Testis (tissue), 3 donors: ENCODE data around the gene EP400. TPM values are rescaled to one million over a fixed set of nuclear protein-coding genes. Genes with fewer than 3 reads are reported as not detected.

Source experiments
- DNase-seq: peaks from one replicate; pipeline ENCODE4 v3.0.0-alpha.2; 2019
- H3K27ac ChIP-seq, 2 donors: fragments of 200-600 bp; sonication (generic); one replicate each; pipeline ENCODE4 v1.5.1; 2019
- H3K27me3 ChIP-seq: fragments of 200-600 bp; sonication (generic); one replicate; pipeline ENCODE4 v1.5.1; 2019
- H3K36me3 ChIP-seq: fragments of 200-600 bp; sonication (generic); one replicate; pipeline ENCODE4 v1.5.1; 2017; ENCODE audit warnings: low read depth; ENCODE audit errors: missing control alignments
- H3K4me1 ChIP-seq: fragments of 200-600 bp; sonication (generic); one replicate; pipeline ENCODE4 v1.5.1; 2019
- H3K4me3 ChIP-seq, 2 donors: fragments of 200-600 bp; sonication (generic); one replicate each; pipeline ENCODE4 v1.5.1; 2017 to 2019
- H3K9me3 ChIP-seq: fragments of 200-600 bp; sonication (generic); one replicate; pipeline ENCODE4 v1.5.1; 2017
- POLR2A ChIP-seq: fragments of 450-650 bp; IDR thresholded peaks from one replicate; pipeline ENCODE4 v1.6.1; 2017; ENCODE audit warnings: antibody characterized with exemption, mild to moderate bottlenecking, moderate library complexity
- WGBS, 2 donors: methylation state at CpG; one replicate each; pipeline ENCODE4 v1.1.5; 2018; 5-methylcytosine and 5-hydroxymethylcytosine counted together
- intact Hi-C: fragments of 100-400 bp; cut with DNase I; formaldehyde crosslinking; loops from one replicate; pipeline ENCODE4 v1.15.1; 2023; ENCODE audit warnings: low total_unique reads
- polyA plus RNA-seq: library from polyadenylated mRNA; stranded (reverse); fragments of 350-450 nt; fragmentation: Illumina TruSeq; extraction: RNeasy Lipid Tissue Mini Kit (QIAGEN cat#74804); gene quantifications from one replicate; pipeline ENCODE4 v1.2.3, GENCODE V29; 2014; ENCODE audit warnings: low read depth, low replicate concordance; ENCODE audit not compliant: insufficient read depth
- total RNA-seq, 2 donors: library from RNA; depleted of rRNA; stranded (reverse); fragments of >200 nt; gene quantifications; one replicate each; pipeline ENCODE4 v1.2.3, GENCODE V29; 2016
- TF ChIP-seq, protein P1 (sequence below), 3 experiments: fragments of 450-650 bp in 2 of 3; fragments of 200-600 bp in 1 of 3; sonication (generic) in 1 of 3; IDR thresholded peaks; one replicate each; pipeline ENCODE4 v1.5.1; 2016 to 2019; ENCODE audit warnings: antibody characterized with exemption in 3 of 3, mild to moderate bottlenecking in 2 of 3, moderate library complexity in 1 of 3

The EP400 gene
- total and polyA plus RNA-seq, 3 donors from 2014 or later = 44.2 to 83.0 (median 69.4) TPM

DNA sequence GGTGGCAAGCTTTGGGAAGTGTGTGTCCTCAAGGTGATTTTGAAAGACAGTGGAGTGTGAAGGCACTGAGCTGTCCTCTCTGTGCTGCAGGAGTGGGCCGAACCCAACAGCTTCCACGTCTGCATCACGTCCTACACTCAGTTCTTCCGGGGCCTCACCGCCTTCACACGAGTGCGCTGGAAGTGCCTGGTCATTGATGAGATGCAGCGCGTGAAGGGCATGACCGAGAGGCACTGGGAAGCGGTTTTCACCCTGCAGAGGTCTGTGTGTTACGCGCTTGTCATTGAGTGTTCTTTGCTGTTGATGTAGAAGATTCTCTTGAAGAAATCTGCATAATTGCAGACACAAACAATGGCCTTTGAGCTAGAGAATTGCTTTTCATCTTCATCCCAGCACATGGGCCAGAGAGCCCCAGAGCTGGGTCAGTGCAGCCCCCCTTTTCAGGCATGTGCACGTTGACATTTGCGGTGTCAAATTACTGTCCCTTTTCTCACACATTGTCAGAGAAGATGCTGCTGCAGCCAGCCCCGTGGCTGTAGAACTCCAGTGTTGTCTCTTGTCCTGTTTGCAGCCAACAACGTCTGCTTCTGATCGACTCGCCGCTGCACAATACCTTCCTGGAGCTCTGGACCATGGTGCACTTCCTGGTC is 63.3 kb downstream of the EP400 start:
- Histone ChIP-seq H3K27me3 (no peaks in the 10 kb centered on the region), H3K36me3 (no peaks in the 10 kb centered on the region), H3K4me3 (no peak overlapping the region), H3K4me1 (no peaks in the 10 kb centered on the region), H3K27ac (no peak overlapping the region), H3K9me3 (no peaks in the 10 kb centered on the region)
- DNase-seq = no peak
- TF ChIP-seq, protein P1, sequence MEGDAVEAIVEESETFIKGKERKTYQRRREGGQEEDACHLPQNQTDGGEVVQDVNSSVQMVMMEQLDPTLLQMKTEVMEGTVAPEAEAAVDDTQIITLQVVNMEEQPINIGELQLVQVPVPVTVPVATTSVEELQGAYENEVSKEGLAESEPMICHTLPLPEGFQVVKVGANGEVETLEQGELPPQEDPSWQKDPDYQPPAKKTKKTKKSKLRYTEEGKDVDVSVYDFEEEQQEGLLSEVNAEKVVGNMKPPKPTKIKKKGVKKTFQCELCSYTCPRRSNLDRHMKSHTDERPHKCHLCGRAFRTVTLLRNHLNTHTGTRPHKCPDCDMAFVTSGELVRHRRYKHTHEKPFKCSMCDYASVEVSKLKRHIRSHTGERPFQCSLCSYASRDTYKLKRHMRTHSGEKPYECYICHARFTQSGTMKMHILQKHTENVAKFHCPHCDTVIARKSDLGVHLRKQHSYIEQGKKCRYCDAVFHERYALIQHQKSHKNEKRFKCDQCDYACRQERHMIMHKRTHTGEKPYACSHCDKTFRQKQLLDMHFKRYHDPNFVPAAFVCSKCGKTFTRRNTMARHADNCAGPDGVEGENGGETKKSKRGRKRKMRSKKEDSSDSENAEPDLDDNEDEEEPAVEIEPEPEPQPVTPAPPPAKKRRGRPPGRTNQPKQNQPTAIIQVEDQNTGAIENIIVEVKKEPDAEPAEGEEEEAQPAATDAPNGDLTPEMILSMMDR (IDR thresholded peaks at IDR 0.05) = no peak
- no peak for TF ChIP-seq POLR2A
- intact Hi-C loops = no loop called here
- 83 to 88% methylated on average over 20 of the region's 20 CpGs for WGBS, 2 donors

DNA sequence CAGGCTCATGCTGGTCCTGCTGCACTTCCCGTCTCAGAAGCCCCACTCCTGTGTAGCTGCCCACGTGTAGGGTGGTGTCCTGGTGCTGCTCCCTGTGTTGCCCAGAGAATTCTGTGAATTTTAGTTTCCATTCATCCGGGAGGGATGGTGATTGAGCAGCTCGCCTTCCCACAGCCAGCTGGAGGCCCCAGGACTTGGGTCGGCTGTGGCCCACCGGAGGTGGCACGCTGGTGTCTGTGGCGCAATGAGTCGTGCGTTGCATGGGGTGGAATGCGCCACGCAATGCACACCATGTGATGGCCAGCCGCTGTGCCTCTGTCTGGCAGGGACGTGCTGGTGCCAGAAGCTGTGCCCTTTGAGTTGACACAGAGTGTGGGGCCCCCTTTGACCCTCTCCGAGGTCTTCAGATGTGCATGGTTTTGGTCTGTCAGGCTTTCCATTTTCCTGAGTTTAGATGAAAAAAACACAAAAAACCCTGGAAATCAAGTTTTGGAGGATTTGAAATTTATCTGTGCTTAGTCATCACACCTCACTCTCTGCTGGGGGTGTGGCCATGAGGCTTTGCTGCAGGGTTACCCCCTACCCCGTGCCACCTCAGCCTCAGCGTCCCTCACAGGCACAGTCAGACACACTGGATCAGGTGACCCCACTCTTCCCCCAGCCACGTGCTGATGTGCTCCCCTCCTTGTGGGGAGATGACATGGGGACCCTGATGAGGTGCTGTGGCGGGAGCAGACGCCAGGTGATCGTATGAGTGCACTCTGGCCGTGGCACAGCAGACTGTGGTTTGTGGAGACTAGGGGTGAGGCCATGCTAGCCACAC is 64.6 kb downstream of the EP400 start:
- H3K27ac ChIP-seq = no peak overlapping the region
- H3K27me3 ChIP-seq = no peaks in the 10 kb centered on the region
- no peak overlapping the region for H3K4me3 ChIP-seq
- H3K36me3 ChIP-seq = no peaks in the 10 kb centered on the region
- no peaks in the 10 kb centered on the region for H3K4me1 ChIP-seq
- no peaks in the 10 kb centered on the region for H3K9me3 ChIP-seq
- no peak for TF ChIP-seq POLR2A
- TF ChIP-seq, protein P1 (IDR thresholded peaks at IDR 0.05) = no peak
- WGBS, 2 donors = 90 to 93% methylated on average over 8 to 22 of the region's 22 CpGs
- intact Hi-C loops = no loop called here
- DNase-seq = no peak

DNA sequence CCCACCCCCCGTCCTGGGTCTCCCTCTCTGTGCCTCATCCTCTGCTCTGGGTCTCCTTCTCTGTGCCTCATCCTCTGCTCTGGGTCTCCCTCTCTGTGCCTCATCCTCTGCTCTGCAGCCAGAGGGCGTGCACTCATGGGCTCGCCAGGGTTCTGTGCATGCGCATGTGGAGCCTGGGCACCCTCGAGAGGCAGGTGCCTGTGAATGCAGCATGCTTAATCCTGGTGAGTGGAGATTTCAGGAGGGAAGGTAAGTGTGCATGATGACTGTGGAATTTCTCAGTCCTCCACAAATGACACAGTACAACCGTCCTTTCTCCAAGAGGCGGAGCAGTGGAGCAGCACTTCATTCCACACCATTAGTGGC is 65.2 kb downstream of the EP400 start:
- intact Hi-C loops = no loop called here
- no peak overlapping the region for H3K27ac ChIP-seq
- TF ChIP-seq POLR2A = no peak
- TF ChIP-seq, protein P1 (IDR thresholded peaks at IDR 0.05) = no peak
- no peak for DNase-seq
- no peaks in the 10 kb centered on the region for H3K4me1 ChIP-seq
- H3K4me3 ChIP-seq = no peak overlapping the region
- H3K9me3 ChIP-seq = no peaks in the 10 kb centered on the region
- H3K36me3 ChIP-seq = no peaks in the 10 kb centered on the region
- no peaks in the 10 kb centered on the region for H3K27me3 ChIP-seq
- 87 to 95% methylated on average over 5 to 7 of the region's 7 CpGs for WGBS, 2 donors

DNA sequence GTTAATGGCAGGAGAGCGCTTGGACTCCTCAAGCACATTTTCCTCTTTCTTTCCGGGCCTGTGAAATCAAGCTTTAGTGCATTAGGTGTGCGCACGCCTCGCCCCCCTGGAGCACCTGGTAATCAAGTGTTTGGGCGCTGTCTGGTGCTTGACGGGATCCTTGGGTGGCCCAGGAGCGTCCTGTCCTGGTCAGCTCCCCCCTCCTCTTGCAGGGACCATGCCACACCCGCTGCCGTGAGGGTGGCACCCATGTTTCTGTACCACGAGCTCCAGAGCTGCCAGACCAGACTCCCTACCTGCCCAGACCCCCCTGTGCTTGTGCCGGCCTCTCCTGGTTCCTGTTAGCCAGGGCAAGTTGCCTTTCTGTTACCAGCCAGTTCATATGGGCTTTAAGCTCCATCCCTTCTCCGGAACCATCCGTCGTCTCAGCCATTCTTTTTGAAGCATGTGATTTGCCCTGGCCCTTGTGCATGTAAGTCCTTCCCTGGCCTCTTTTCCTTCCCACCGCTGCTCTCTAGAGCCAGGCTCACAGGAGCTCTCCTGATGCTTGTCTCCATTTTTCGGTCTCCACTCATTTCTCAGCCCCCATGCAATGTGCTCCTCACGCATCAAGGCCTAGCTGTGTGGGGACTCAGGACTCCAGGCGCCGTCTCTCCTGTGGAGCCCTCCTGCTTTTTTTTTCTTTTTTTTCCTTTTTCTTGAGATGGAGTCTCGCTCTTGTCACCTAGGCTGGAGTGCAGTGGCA is 66.1 kb downstream of the EP400 start:
- Histone ChIP-seq H3K27ac (no peak overlapping the region), H3K27me3 (no peaks in the 10 kb centered on the region), H3K9me3 (no peaks in the 10 kb centered on the region), H3K4me1 (no peaks in the 10 kb centered on the region), H3K36me3 (no peaks in the 10 kb centered on the region), H3K4me3 (no peak overlapping the region)
- TF ChIP-seq, protein P1 (IDR thresholded peaks at IDR 0.05) = no peak
- TF ChIP-seq POLR2A = no peak
- intact Hi-C loops = no loop called here
- WGBS, 2 donors = 92 to 95% methylated on average over 21 of the region's 21 CpGs
- no peak for DNase-seq
